Ascending aorta (tissue), 2 donors: Measurements from ENCODE around the gene MTAP. TPM values are rescaled to one million over a fixed set of nuclear protein-coding genes. Genes with fewer than 3 reads are reported as not detected.

Experiments used
- DNase-seq, 2 donors: peaks; one replicate each; pipeline ENCODE4 v3.0.0-alpha.2; 2019; ENCODE audit warnings: low spot score in 2 of 2
- H3K27ac ChIP-seq, 2 donors: fragments of 200-600 bp; sonication (generic); one replicate each; pipeline ENCODE4 v1.5.1; 2016 to 2017; ENCODE audit warnings: mild to moderate bottlenecking in 1 of 2
- H3K27me3 ChIP-seq: fragments of 200-600 bp; sonication (generic); one replicate; pipeline ENCODE4 v1.5.1; 2017
- H3K36me3 ChIP-seq, 2 donors: fragments of 200-600 bp; sonication (generic); one replicate each; pipeline ENCODE4 v1.5.1; 2016
- H3K4me1 ChIP-seq, 2 donors: fragments of 200-600 bp; sonication (generic); one replicate each; pipeline ENCODE4 v1.5.1; 2016 to 2017; ENCODE audit warnings: mild to moderate bottlenecking in 1 of 2
- H3K4me3 ChIP-seq, 2 donors: fragments of 200-600 bp; sonication (generic); one replicate each; pipeline ENCODE4 v1.5.1; 2016 to 2017; ENCODE audit warnings: mild to moderate bottlenecking in 1 of 2
- H3K9me3 ChIP-seq, 2 donors: fragments of 200-600 bp; sonication (generic); one replicate each; pipeline ENCODE4 v1.5.1; 2016
- CTCF ChIP-seq, 3 experiments: fragments of 200-600 bp in 2 of 3; fragments of 450-650 bp in 1 of 3; sonication (generic) in 2 of 3; IDR thresholded peaks; one replicate each; pipeline ENCODE4 v1.5.1; 2016 to 2019; ENCODE audit warnings: antibody characterized with exemption in 3 of 3, mild to moderate bottlenecking in 1 of 3, moderate library complexity in 1 of 3
- intact Hi-C: fragments of 100-400 bp; cut with DNase I; formaldehyde crosslinking; loops from one replicate; pipeline ENCODE4 v1.15.1; 2023
- total RNA-seq: library from RNA; depleted of rRNA; stranded (reverse); fragments of >200 nt; gene quantifications from one replicate; pipeline ENCODE4 v1.1.0, GENCODE V29; 2016

The MTAP gene
- total RNA-seq, 1 donor from 2014 or later = 34.7 TPM

- Histone ChIP-seq H3K4me3 (no peak overlapping the region), H3K9me3 (no peaks in the 10 kb centered on the region), H3K36me3 (peaks cover 11 to 19% of the 10 kb centered on the region in 2 donors), H3K27me3 (no peaks in the 10 kb centered on the region), H3K27ac (no peak overlapping the region), H3K4me1 (peaks cover 0 to 4% of the 10 kb centered on the region in 2 donors)
- no peak for TF ChIP-seq CTCF (IDR thresholded peaks at IDR 0.05)
- no peak for DNase-seq
- intact Hi-C loops = loop anchor here (2.0 to 5.0 kb wide), 2 partner anchors 426 to 640 kb away; no protein-coding TSS in a partner anchor
Observed at GRCh38 chr9:21812415-21812814, 10.0 kb downstream of the MTAP start.

GRCh38 chr9:21812946-21813568, 10.6 kb downstream of the MTAP start:
- Histone ChIP-seq H3K9me3 (no peaks in the 10 kb centered on the region), H3K27me3 (no peaks in the 10 kb centered on the region), H3K36me3 (peaks cover 16 to 25% of the 10 kb centered on the region in 2 donors), H3K4me3 (no peak overlapping the region), H3K4me1 (peaks cover 0 to 4% of the 10 kb centered on the region in 2 donors), H3K27ac (no peak overlapping the region)
- TF ChIP-seq CTCF (IDR thresholded peaks at IDR 0.05) = peak; percentile 62 to 77 (median 77)
- peak in 1 of 2 donors; percentile 73 for DNase-seq
- intact Hi-C loops = loop anchor here (1.0 to 5.0 kb wide), 3 partner anchors 306 to 639 kb away; no protein-coding TSS in a partner anchor

GRCh38 chr9:21813575-21814473, 11.4 kb downstream of the MTAP start:
- intact Hi-C loops = loop anchor here (1.0 to 5.0 kb wide), 4 partner anchors 223 to 638 kb away; no protein-coding TSS in a partner anchor
- DNase-seq = peak in 1 of 2 donors; percentile 79
- H3K4me3 ChIP-seq = no peak overlapping the region
- TF ChIP-seq CTCF (IDR thresholded peaks at IDR 0.05) = peak; percentile 64 to 80 (median 66)
- H3K36me3 ChIP-seq = peaks cover 24 to 32% of the 10 kb centered on the region in 2 donors
- H3K9me3 ChIP-seq = no peaks in the 10 kb centered on the region
- H3K27ac ChIP-seq = no peak overlapping the region
- H3K27me3 ChIP-seq = no peaks in the 10 kb centered on the region
- H3K4me1 ChIP-seq = peaks cover 0 to 4% of the 10 kb centered on the region in 2 donors

GRCh38 chr9:21815643-21816042, 13.2 kb downstream of the MTAP start:
- no peak for TF ChIP-seq CTCF (IDR thresholded peaks at IDR 0.05)
- H3K4me1 ChIP-seq = peaks cover 0 to 4% of the 10 kb centered on the region in 2 donors
- no peak for DNase-seq
- H3K36me3 ChIP-seq = peaks cover 27 to 35% of the 10 kb centered on the region in 2 donors
- H3K27me3 ChIP-seq = no peaks in the 10 kb centered on the region
- H3K4me3 ChIP-seq = no peak overlapping the region
- H3K27ac ChIP-seq = no peak overlapping the region
- no peaks in the 10 kb centered on the region for H3K9me3 ChIP-seq
- intact Hi-C loops = no loop called here

- no peak for DNase-seq
- Histone ChIP-seq H3K9me3 (no peaks in the 10 kb centered on the region), H3K4me1 (peaks cover 0 to 4% of the 10 kb centered on the region in 2 donors), H3K36me3 (peaks cover 27 to 40% of the 10 kb centered on the region in 2 donors), H3K27ac (no peak overlapping the region), H3K4me3 (no peak overlapping the region), H3K27me3 (no peaks in the 10 kb centered on the region)
- TF ChIP-seq CTCF (IDR thresholded peaks at IDR 0.05) = no peak
- intact Hi-C loops = no loop called here
Observed at GRCh38 chr9:21817176-21817575, 14.7 kb downstream of the MTAP start.
